IMR-90 (cell line): ENCODE measurements around the gene PARP14. TPM values are rescaled to one million over a fixed set of nuclear protein-coding genes. Genes with fewer than 3 reads are reported as not detected.

Experiments
- ATAC-seq: fragments of 200-7000 bp; cut with Tn5 transposase; 2 replicates; pipeline ENCODE4 v1.9.1; 2020; ENCODE audit warnings: low read depth, mild to moderate bottlenecking, moderate library complexity
- BruUV-seq: library from RNA; stranded (reverse); fragments of 400-500 nt; replicated peaks from 2 replicates; lab custom pipeline; 2021; lab: Mats Ljungman, UMichigan
- CTCF ChIA-PET: fragments of 300-600 bp; formaldehyde crosslinking; extraction: SDS; loops from one replicate; lab custom pipeline; 2021; ENCODE audit warnings: antibody characterized with exemption; lab: Yijun Ruan, JAX
- POLR2A ChIA-PET: fragments of 300-600 bp; sonication (Branson Sonifier 250); formaldehyde crosslinking; loops from one replicate; lab custom pipeline; 2022; ENCODE audit warnings: antibody characterized with exemption; ENCODE audit not compliant: unreplicated experiment; lab: Charles Lee
- DNase-seq: peaks from one replicate; pipeline ENCODE4 v3.0.0; 2013
- H2AFZ ChIP-seq: replicated peaks from 2 replicates; pipeline ENCODE3; 2013; ENCODE audit warnings: low read length, mild to moderate bottlenecking; ENCODE audit not compliant: poor library complexity
- H2AK5ac ChIP-seq: 2 replicates; pipeline ENCODE4 v1.6.1; 2013; ENCODE audit warnings: low read depth, low read length, inconsistent platforms
- H2AK9ac ChIP-seq: replicated peaks from 2 replicates; pipeline ENCODE3; 2013; ENCODE audit warnings: mild to moderate bottlenecking, low read depth, low read length, moderate library complexity; ENCODE audit not compliant: poor library complexity
- H2BK120ac ChIP-seq: 2 replicates; pipeline ENCODE4 v1.6.1; 2013; ENCODE audit warnings: low read depth, low read length, inconsistent platforms
- H2BK15ac ChIP-seq: 3 replicates; pipeline ENCODE4 v1.6.1; 2013; ENCODE audit warnings: low read depth, low read length, inconsistent platforms
- H2BK20ac ChIP-seq: 2 replicates; pipeline ENCODE4 v1.6.1; 2013; ENCODE audit warnings: low read depth, mild to moderate bottlenecking, inconsistent platforms, low read length, moderate library complexity
- H2BK5ac ChIP-seq: 2 replicates; pipeline ENCODE4 v1.6.1; 2013; ENCODE audit warnings: mild to moderate bottlenecking, low read depth, low read length, inconsistent platforms; ENCODE audit not compliant: poor library complexity, severe bottlenecking
- H3K14ac ChIP-seq: replicated peaks from 2 replicates; pipeline ENCODE4 v1.6.1; 2013; ENCODE audit warnings: low read depth, low read length, inconsistent platforms
- H3K18ac ChIP-seq: 2 replicates; pipeline ENCODE4 v1.6.1; 2013; ENCODE audit warnings: low read depth, low read length, control low read depth
- H3K23ac ChIP-seq: 2 replicates; pipeline ENCODE4 v1.6.1; 2013; ENCODE audit warnings: low read depth, low read length, inconsistent platforms
- H3K27ac ChIP-seq: 2 replicates; pipeline ENCODE4 v1.5.1; 2013; ENCODE audit warnings: mild to moderate bottlenecking, control low read depth, low read length; ENCODE audit not compliant: insufficient read depth
- H3K27me3 ChIP-seq: 2 replicates; pipeline ENCODE4 v1.6.1; 2013; ENCODE audit warnings: low read length; ENCODE audit not compliant: control insufficient read depth, insufficient read depth
- H3K36me3 ChIP-seq: 2 replicates; pipeline ENCODE4 v1.6.1; 2013; ENCODE audit warnings: low read length, mixed read lengths; ENCODE audit not compliant: control insufficient read depth, insufficient read depth
- H3K4ac ChIP-seq: 2 replicates; pipeline ENCODE4 v1.6.1; 2013; ENCODE audit warnings: low read depth, low read length, inconsistent platforms
- H3K4me1 ChIP-seq: 2 replicates; pipeline ENCODE4 v1.6.1; 2013; ENCODE audit warnings: low read length, mixed read lengths; ENCODE audit not compliant: control insufficient read depth, insufficient read depth
- H3K4me2 ChIP-seq: 2 replicates; pipeline ENCODE4 v1.6.1; 2013; ENCODE audit warnings: low read depth, mild to moderate bottlenecking, control low read depth, low read length, moderate library complexity
- H3K4me3 ChIP-seq: 2 replicates; pipeline ENCODE4 v1.5.1; 2013; ENCODE audit warnings: low read depth, mild to moderate bottlenecking, control low read depth, low read length, moderate library complexity; ENCODE audit not compliant: insufficient read depth
- H3K56ac ChIP-seq: 2 replicates; pipeline ENCODE4 v1.6.1; 2013; ENCODE audit warnings: low read length, inconsistent platforms; ENCODE audit not compliant: insufficient read depth; ENCODE audit errors: extremely low read depth
- H3K79me1 ChIP-seq, 2 experiments: 2 replicates each; pipeline ENCODE4 v1.6.1; 2013; ENCODE audit warnings: low read length in 2 of 2, inconsistent platforms in 1 of 2, low read depth in 1 of 2
- H3K9ac ChIP-seq: 2 replicates; pipeline ENCODE4 v1.6.1; 2013; ENCODE audit warnings: low read depth, low read length, control low read depth
- H3K9me1 ChIP-seq: 2 replicates; pipeline ENCODE4 v1.6.1; 2013; ENCODE audit warnings: low read length, inconsistent platforms; ENCODE audit not compliant: insufficient read depth
- H3K9me3 ChIP-seq: 2 replicates; pipeline ENCODE4 v1.6.1; 2013; ENCODE audit warnings: low read length; ENCODE audit not compliant: control insufficient read depth, insufficient read depth
- H4K20me1 ChIP-seq: 2 replicates; pipeline ENCODE4 v1.6.1; 2013; ENCODE audit warnings: low read length, inconsistent platforms; ENCODE audit not compliant: insufficient read depth
- H4K5ac ChIP-seq: 2 replicates; pipeline ENCODE4 v1.6.1; 2013; ENCODE audit warnings: mild to moderate bottlenecking, low read depth, low read length, control low read depth
- H4K8ac ChIP-seq, 2 experiments: 2 replicates each; pipeline ENCODE4 v1.6.1; 2013; ENCODE audit warnings: low read depth in 2 of 2, low read length in 2 of 2, control low read depth in 1 of 2, inconsistent platforms in 1 of 2
- H4K91ac ChIP-seq: 2 replicates; pipeline ENCODE4 v1.6.1; 2013; ENCODE audit warnings: low read depth, low read length, inconsistent platforms; ENCODE audit not compliant: insufficient read depth
- BHLHE40 ChIP-seq: fragments of 150-350 bp; IDR thresholded peaks from 2 replicates; pipeline ENCODE4 v1.6.1; 2016; ENCODE audit warnings: mild to moderate bottlenecking, low read depth, low read length
- CEBPB ChIP-seq: IDR thresholded peaks from 2 replicates; pipeline ENCODE4 v1.6.1; 2012; ENCODE audit warnings: low read depth, low read length, improper control_type of control experiment
- CTCF ChIP-seq: conservative IDR thresholded peaks from 2 replicates; pipeline ENCODE4 v1.5.1; 2012; ENCODE audit warnings: mild to moderate bottlenecking, low read depth, low read length, improper control_type of control experiment
- ELK1 ChIP-seq: fragments of 150-350 bp; IDR thresholded peaks from 2 replicates; pipeline ENCODE4 v1.6.1; 2016; ENCODE audit warnings: low read depth, mild to moderate bottlenecking, low read length, moderate library complexity, borderline replicate concordance
- FOS ChIP-seq: fragments of 150-350 bp; IDR thresholded peaks from 2 replicates; pipeline ENCODE4 v1.6.1; 2016; ENCODE audit warnings: low read depth, low read length
- MAFK ChIP-seq: IDR thresholded peaks from 2 replicates; pipeline ENCODE4 v1.6.1; 2012; ENCODE audit warnings: low read depth, low read length, improper control_type of control experiment
- MAZ ChIP-seq: IDR thresholded peaks from 2 replicates; pipeline ENCODE4 v1.6.1; 2012; ENCODE audit warnings: low read depth, mild to moderate bottlenecking, low read length, improper control_type of control experiment, moderate library complexity, borderline replicate concordance
- MXI1 ChIP-seq: IDR thresholded peaks from 2 replicates; pipeline ENCODE4 v1.6.1; 2012; ENCODE audit warnings: low read depth, mild to moderate bottlenecking, low read length, moderate library complexity, borderline replicate concordance
- NFE2L2 ChIP-seq: fragments of 150-350 bp; IDR thresholded peaks from 2 replicates; pipeline ENCODE4 v1.6.1; 2016; ENCODE audit warnings: low read depth, mild to moderate bottlenecking, low read length
- POLR2A ChIP-seq: IDR thresholded peaks from 2 replicates; pipeline ENCODE4 v1.6.1; 2012; ENCODE audit warnings: mild to moderate bottlenecking, low read depth, low read length
- RAD21 ChIP-seq: IDR thresholded peaks from 2 replicates; pipeline ENCODE4 v1.6.1; 2012; ENCODE audit warnings: low read length, improper control_type of control experiment
- RCOR1 ChIP-seq: IDR thresholded peaks from 2 replicates; pipeline ENCODE4 v1.6.1; 2012; ENCODE audit warnings: mild to moderate bottlenecking, low read length, improper control_type of control experiment; ENCODE audit not compliant: insufficient replicate concordance
- SMC3 ChIP-seq: fragments of 150-350 bp; IDR thresholded peaks from 2 replicates; pipeline ENCODE4 v1.6.1; 2016; ENCODE audit warnings: low read depth, mild to moderate bottlenecking, antibody characterized with exemption, low read length, moderate library complexity
- USF2 ChIP-seq: fragments of 150-350 bp; IDR thresholded peaks from 2 replicates; pipeline ENCODE4 v1.6.1; 2017; ENCODE audit warnings: mild to moderate bottlenecking, antibody characterized with exemption, low read length, low read depth
- WGBS, 2 experiments: methylation state at CpG; one replicate each; pipeline versions ENCODE4 v1.1.5 to v1.1.7; 2013; ENCODE audit warnings: missing lambda C conversion rate in 2 of 2; ENCODE audit not compliant: insufficient read length in 1 of 2; ENCODE audit errors: extremely low coverage in 2 of 2; 5-methylcytosine and 5-hydroxymethylcytosine counted together
- dilution Hi-C: fragments of 300-500 bp; cut with HindIII; formaldehyde crosslinking; loops from one replicate; pipeline ENCODE4 v1.14.3; 2018; ENCODE audit warnings: low sequenced_read_pairs; ENCODE audit not compliant: unreplicated experiment
- in situ Hi-C: fragments of 300-500 bp; cut with MboI; formaldehyde crosslinking; loops from 3 replicates; pipeline ENCODE4 v1.14.3; 2019; ENCODE audit warnings: low sequenced_read_pairs, inconsistent platforms, mixed read lengths
- intact Hi-C: fragments of 100-400 bp; cut with micrococcal nuclease; formaldehyde crosslinking; loops from 2 replicates; pipeline ENCODE4 v1.10.0; 2022
- polyA plus RNA-seq, 3 experiments: library from polyadenylated mRNA; depleted of rRNA; stranded (reverse); fragments of >200 nt; gene quantifications; 2 replicates each; pipeline ENCODE4 v1.2.3, GENCODE V29; 2012; ENCODE audit warnings: low replicate concordance in 1 of 3
- total RNA-seq: library from RNA; depleted of rRNA; stranded (reverse); fragments of >200 nt; gene quantifications from 2 replicates; pipeline ENCODE4 v1.2.3, GENCODE V29; 2012

The PARP14 gene
- total and polyA plus RNA-seq, 2 of the 4 experiments (the other 2 are of a cell fraction), result 9.3 to 23.1 TPM

GRCh38 chr3:122728186-122728585 is 47.5 kb downstream of the PARP14 start:
- no peak overlapping the region for H4K5ac ChIP-seq
- no peak overlapping the region for H3K23ac ChIP-seq
- TF ChIP-seq CTCF, result no peak
- no peak for TF ChIP-seq NFE2L2
- TF ChIP-seq MAZ, result no peak
- no peak for TF ChIP-seq FOS
- TF ChIP-seq BHLHE40, result no peak
- no peak for TF ChIP-seq ELK1
- TF ChIP-seq SMC3, result no peak
- TF ChIP-seq USF2, result no peak
- no peak for TF ChIP-seq MXI1
- TF ChIP-seq MAFK, result no peak
- TF ChIP-seq RCOR1, result no peak
- TF ChIP-seq RAD21, result no peak
- no peak for TF ChIP-seq POLR2A
- TF ChIP-seq CEBPB, result no peak
- no peak overlapping the region for H3K4ac ChIP-seq
- no peak for ATAC-seq
- no peak overlapping the region for H3K56ac ChIP-seq
- H2BK15ac ChIP-seq, result no peak overlapping the region
- ChIA-PET CTCF (no interaction called here), POLR2A (no interaction called here)
- no peaks in the 10 kb centered on the region for H3K36me3 ChIP-seq
- H4K91ac ChIP-seq, result no peak overlapping the region
- H4K20me1 ChIP-seq, result no peaks in the 10 kb centered on the region
- no peak overlapping the region for H2BK5ac ChIP-seq
- no peak overlapping the region for H3K4me2 ChIP-seq
- H2BK20ac ChIP-seq, result no peak overlapping the region
- H3K9me3 ChIP-seq, result no peaks in the 10 kb centered on the region
- no peak for DNase-seq
- no peak overlapping the region for H2AK9ac ChIP-seq
- dilution Hi-C loops (no loop called here), intact Hi-C loops (no loop called here), in situ Hi-C loops (no loop called here)
- no peak overlapping the region for H3K18ac ChIP-seq
- H3K4me3 ChIP-seq, result no peak overlapping the region
- no peaks in the 10 kb centered on the region; the same call in 1 of the 2 replicates for H3K9me1 ChIP-seq
- WGBS, 2 experiments, result no CpG with 5 or more reads among the region's 3 CpGs
- no peaks in the 10 kb centered on the region for H3K27me3 ChIP-seq
- H3K79me1 ChIP-seq, result no peaks in the 10 kb centered on the region
- no peak overlapping the region for H3K27ac ChIP-seq
- H3K4me1 ChIP-seq, result no peaks in the 10 kb centered on the region
- H4K8ac ChIP-seq, result no peak overlapping the region
- no peak overlapping the region for H3K14ac ChIP-seq
- BruUV-seq, result no TSS peak
- no peak overlapping the region for H2AFZ ChIP-seq
- no peak overlapping the region for H2AK5ac ChIP-seq
- H2BK120ac ChIP-seq, result no peak overlapping the region
- no peak overlapping the region for H3K9ac ChIP-seq
